SK-N-SH treated with all-trans-retinoic acid at 6 μM for 48 hours (cell line): Measurements from ENCODE around the gene STIL.

Experiments
- BACH2 ChIP-seq: fragments of 250-450 bp; sonication (Bioruptor Pico); IDR thresholded peaks from 2 replicates; pipeline ENCODE4 v1.9.0; 2021; ENCODE audit warnings: mild to moderate bottlenecking, borderline replicate concordance
- CREB5 ChIP-seq: fragments of 250-450 bp; sonication (Bioruptor Pico); IDR thresholded peaks from 2 replicates; pipeline ENCODE4 v1.5.1; 2020; ENCODE audit warnings: low read depth, mild to moderate bottlenecking, moderate library complexity
- ESRRG ChIP-seq: fragments of 250-450 bp; sonication (Bioruptor Pico); IDR thresholded peaks from 2 replicates; pipeline ENCODE4 v1.6.1; 2021; ENCODE audit warnings: mild to moderate bottlenecking
- GLIS3 ChIP-seq: fragments of 250-450 bp; sonication (Bioruptor Pico); IDR thresholded peaks from 2 replicates; pipeline ENCODE4 v1.5.0; 2020; ENCODE audit warnings: mild to moderate bottlenecking, moderate library complexity
- OSR1 ChIP-seq: fragments of 250-450 bp; sonication (Bioruptor Pico); IDR thresholded peaks from 2 replicates; pipeline ENCODE4 v1.8.0; 2022; ENCODE audit warnings: moderate library complexity, mild to moderate bottlenecking, inconsistent platforms
- POU6F1 ChIP-seq: fragments of 250-450 bp; sonication (Bioruptor Pico); IDR thresholded peaks from 2 replicates; pipeline ENCODE4 v1.8.0; 2021; ENCODE audit warnings: low read depth, mild to moderate bottlenecking, moderate library complexity, borderline replicate concordance
- SNAI2 ChIP-seq: fragments of 250-450 bp; sonication (Bioruptor Pico); IDR thresholded peaks from 2 replicates; pipeline ENCODE4 v1.5.0; 2020; ENCODE audit warnings: mild to moderate bottlenecking, moderate library complexity
- TSHZ2 ChIP-seq: fragments of 250-450 bp; sonication (Bioruptor Pico); IDR thresholded peaks from 2 replicates; pipeline ENCODE4 v1.5.0; 2020; ENCODE audit warnings: mild to moderate bottlenecking, moderate library complexity
- ZC3H10 ChIP-seq: fragments of 250-450 bp; sonication (Bioruptor Pico); IDR thresholded peaks from 2 replicates; pipeline ENCODE4 v1.5.1; 2021; ENCODE audit warnings: mild to moderate bottlenecking, moderate library complexity
- ZFP3 ChIP-seq: fragments of 250-450 bp; sonication (Bioruptor Pico); IDR thresholded peaks from 2 replicates; pipeline ENCODE4 v1.5.0; 2020; ENCODE audit warnings: mild to moderate bottlenecking, moderate library complexity
- ZFP30 ChIP-seq: fragments of 450-650 bp; formaldehyde crosslinking; IDR thresholded peaks from 2 replicates; pipeline ENCODE4 v1.5.0; 2022; ENCODE audit warnings: mild to moderate bottlenecking, moderate library complexity
- TF ChIP-seq, protein P1 (sequence below): fragments of 250-450 bp; sonication (Bioruptor Pico); IDR thresholded peaks from 2 replicates; pipeline ENCODE4 v1.8.0; 2020; ENCODE audit warnings: mild to moderate bottlenecking, moderate library complexity, borderline replicate concordance

- TF ChIP-seq ZFP3, result no peak
- no peak for TF ChIP-seq OSR1
- no peak for TF ChIP-seq TSHZ2
- TF ChIP-seq, protein P1, sequence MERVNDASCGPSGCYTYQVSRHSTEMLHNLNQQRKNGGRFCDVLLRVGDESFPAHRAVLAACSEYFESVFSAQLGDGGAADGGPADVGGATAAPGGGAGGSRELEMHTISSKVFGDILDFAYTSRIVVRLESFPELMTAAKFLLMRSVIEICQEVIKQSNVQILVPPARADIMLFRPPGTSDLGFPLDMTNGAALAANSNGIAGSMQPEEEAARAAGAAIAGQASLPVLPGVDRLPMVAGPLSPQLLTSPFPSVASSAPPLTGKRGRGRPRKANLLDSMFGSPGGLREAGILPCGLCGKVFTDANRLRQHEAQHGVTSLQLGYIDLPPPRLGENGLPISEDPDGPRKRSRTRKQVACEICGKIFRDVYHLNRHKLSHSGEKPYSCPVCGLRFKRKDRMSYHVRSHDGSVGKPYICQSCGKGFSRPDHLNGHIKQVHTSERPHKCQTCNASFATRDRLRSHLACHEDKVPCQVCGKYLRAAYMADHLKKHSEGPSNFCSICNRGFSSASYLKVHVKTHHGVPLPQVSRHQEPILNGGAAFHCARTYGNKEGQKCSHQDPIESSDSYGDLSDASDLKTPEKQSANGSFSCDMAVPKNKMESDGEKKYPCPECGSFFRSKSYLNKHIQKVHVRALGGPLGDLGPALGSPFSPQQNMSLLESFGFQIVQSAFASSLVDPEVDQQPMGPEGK (CRISPR knock-in tag), result no peak
- no peak for TF ChIP-seq POU6F1 (CRISPR knock-in tag)
- TF ChIP-seq ESRRG (CRISPR knock-in tag), result no peak
- no peak for TF ChIP-seq ZFP30
- no peak for TF ChIP-seq CREB5 (CRISPR knock-in tag)
- TF ChIP-seq BACH2 (CRISPR knock-in tag), result no peak
- TF ChIP-seq GLIS3 (CRISPR knock-in tag), result no peak
- no peak for TF ChIP-seq ZC3H10 (CRISPR knock-in tag)
- TF ChIP-seq SNAI2, result no peak
Measured at GRCh38 chr1:47323599-47324031, 9.7 kb upstream of the STIL start.
